GM12878 (cell line): Measurements from ENCODE around the gene DES.

Experiments used
- CEBPB ChIP-seq, 2 experiments: fragments of 150-350 bp in 1 of 2; IDR thresholded peaks; 2 replicates each; pipeline ENCODE4 v1.6.1; 2012 to 2014; ENCODE audit warnings: low read depth in 2 of 2, low read length in 2 of 2, borderline replicate concordance in 1 of 2, inconsistent platforms in 1 of 2
- NFYA ChIP-seq: IDR thresholded peaks from 2 replicates; pipeline ENCODE4 v1.6.1; 2011; ENCODE audit warnings: low read depth, mild to moderate bottlenecking, low read length, improper control_type of control experiment, borderline replicate concordance
- RCOR1 ChIP-seq: conservative IDR thresholded peaks from 2 replicates; pipeline ENCODE4 v1.6.1; 2012; ENCODE audit warnings: low read depth, low read length, improper control_type of control experiment
- SPI1 ChIP-seq: IDR thresholded peaks from 2 replicates; pipeline ENCODE4 v1.6.1; 2011; ENCODE audit warnings: low read depth, mild to moderate bottlenecking, low read length, moderate library complexity, borderline replicate concordance; ENCODE audit not compliant: insufficient read depth
- TCF7 ChIP-seq: IDR thresholded peaks from 2 replicates; pipeline ENCODE4 v1.6.1; 2014; ENCODE audit warnings: antibody characterized with exemption, borderline replicate concordance
- TF ChIP-seq, protein P1 (sequence below), 3 experiments: IDR thresholded peaks in 2 of 3; conservative IDR thresholded peaks in 1 of 3; 2 replicates each; pipeline ENCODE4 v1.5.1; 2011; ENCODE audit warnings: low read depth in 3 of 3, low read length in 3 of 3, mild to moderate bottlenecking in 3 of 3, control low read depth in 2 of 3, moderate library complexity in 2 of 3, inconsistent platforms in 1 of 3, mixed read lengths in 1 of 3; ENCODE audit not compliant: control insufficient read depth in 2 of 3, insufficient read depth in 1 of 3; ENCODE audit errors: extremely low read depth in 1 of 3
- TF ChIP-seq, protein P2 (sequence below): IDR thresholded peaks from 2 replicates; pipeline ENCODE4 v1.6.1; 2012; ENCODE audit warnings: mild to moderate bottlenecking, low read depth, low read length
- TF ChIP-seq, protein P3 (sequence below): fragments of 450-650 bp; formaldehyde crosslinking; IDR thresholded peaks from 2 replicates; pipeline ENCODE4 v1.5.0; 2022; ENCODE audit warnings: mild to moderate bottlenecking, missing genetic modification characterization

DNA sequence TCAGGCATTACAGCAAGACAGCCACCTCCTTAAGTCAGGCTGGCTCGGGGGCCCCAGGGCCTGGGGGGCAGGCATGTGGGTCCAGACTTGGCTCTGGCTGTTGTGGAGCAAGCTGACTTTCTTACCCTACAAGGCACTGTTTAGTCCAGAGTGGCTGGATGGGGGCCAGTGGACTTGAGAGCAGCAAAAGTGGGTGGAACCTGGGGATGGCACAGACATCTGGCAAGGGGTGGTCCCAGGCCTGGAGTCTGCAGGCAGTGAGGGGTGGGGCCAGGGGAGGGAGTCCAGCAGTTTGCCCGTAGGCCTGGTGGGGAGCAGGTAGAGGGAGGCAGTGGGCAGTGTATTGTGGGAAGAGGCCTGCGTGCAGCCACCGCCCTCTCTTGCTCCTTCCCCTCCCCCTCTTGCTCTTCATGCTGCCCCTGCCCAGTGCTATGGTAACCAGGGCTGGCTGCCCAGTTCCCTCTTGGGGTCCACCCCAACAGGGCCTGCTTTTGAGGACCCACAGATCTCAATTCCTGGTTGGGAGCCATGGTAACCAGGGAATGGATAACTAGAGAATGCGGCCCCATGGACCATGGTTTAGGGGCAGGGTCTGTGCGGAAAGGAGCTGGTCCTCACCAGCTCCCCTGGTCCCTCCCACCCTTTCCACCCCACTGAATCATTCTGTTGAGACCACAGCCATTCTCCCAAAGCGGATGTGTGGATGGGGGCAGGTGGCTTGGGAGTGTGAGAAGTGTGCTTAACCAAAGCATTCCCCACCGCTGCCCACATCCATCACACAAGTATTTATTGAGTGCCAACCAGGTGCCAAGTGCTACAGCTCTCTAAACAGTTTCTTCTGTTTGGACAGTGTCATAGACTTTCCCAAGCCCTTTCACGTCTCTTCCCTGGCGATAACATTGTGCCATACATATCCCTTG lies 35.8 kb downstream of the DES start:
- TF ChIP-seq, protein P1, sequence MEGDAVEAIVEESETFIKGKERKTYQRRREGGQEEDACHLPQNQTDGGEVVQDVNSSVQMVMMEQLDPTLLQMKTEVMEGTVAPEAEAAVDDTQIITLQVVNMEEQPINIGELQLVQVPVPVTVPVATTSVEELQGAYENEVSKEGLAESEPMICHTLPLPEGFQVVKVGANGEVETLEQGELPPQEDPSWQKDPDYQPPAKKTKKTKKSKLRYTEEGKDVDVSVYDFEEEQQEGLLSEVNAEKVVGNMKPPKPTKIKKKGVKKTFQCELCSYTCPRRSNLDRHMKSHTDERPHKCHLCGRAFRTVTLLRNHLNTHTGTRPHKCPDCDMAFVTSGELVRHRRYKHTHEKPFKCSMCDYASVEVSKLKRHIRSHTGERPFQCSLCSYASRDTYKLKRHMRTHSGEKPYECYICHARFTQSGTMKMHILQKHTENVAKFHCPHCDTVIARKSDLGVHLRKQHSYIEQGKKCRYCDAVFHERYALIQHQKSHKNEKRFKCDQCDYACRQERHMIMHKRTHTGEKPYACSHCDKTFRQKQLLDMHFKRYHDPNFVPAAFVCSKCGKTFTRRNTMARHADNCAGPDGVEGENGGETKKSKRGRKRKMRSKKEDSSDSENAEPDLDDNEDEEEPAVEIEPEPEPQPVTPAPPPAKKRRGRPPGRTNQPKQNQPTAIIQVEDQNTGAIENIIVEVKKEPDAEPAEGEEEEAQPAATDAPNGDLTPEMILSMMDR (IDR thresholded peaks at IDR 0.05 in 2 of 3, conservative IDR thresholded peaks at IDR 0.05 in 1 of 3; ENCODE audit: control insufficient read depth in 2 of 3, extremely low read depth in 1 of 3, insufficient read depth in 1 of 3, low read depth in 3 of 3, low read length in 3 of 3), result no peak
- TF ChIP-seq, protein P2, sequence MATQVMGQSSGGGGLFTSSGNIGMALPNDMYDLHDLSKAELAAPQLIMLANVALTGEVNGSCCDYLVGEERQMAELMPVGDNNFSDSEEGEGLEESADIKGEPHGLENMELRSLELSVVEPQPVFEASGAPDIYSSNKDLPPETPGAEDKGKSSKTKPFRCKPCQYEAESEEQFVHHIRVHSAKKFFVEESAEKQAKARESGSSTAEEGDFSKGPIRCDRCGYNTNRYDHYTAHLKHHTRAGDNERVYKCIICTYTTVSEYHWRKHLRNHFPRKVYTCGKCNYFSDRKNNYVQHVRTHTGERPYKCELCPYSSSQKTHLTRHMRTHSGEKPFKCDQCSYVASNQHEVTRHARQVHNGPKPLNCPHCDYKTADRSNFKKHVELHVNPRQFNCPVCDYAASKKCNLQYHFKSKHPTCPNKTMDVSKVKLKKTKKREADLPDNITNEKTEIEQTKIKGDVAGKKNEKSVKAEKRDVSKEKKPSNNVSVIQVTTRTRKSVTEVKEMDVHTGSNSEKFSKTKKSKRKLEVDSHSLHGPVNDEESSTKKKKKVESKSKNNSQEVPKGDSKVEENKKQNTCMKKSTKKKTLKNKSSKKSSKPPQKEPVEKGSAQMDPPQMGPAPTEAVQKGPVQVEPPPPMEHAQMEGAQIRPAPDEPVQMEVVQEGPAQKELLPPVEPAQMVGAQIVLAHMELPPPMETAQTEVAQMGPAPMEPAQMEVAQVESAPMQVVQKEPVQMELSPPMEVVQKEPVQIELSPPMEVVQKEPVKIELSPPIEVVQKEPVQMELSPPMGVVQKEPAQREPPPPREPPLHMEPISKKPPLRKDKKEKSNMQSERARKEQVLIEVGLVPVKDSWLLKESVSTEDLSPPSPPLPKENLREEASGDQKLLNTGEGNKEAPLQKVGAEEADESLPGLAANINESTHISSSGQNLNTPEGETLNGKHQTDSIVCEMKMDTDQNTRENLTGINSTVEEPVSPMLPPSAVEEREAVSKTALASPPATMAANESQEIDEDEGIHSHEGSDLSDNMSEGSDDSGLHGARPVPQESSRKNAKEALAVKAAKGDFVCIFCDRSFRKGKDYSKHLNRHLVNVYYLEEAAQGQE, result no peak
- TF ChIP-seq CEBPB (IDR thresholded peaks at IDR 0.05; ENCODE audit: borderline replicate concordance in 1 of 2, low read depth in 2 of 2, low read length in 2 of 2) (no peak), NFYA (no peak), SPI1 (no peak), RCOR1 (no peak), TCF7 (no peak)
- TF ChIP-seq, protein P3, sequence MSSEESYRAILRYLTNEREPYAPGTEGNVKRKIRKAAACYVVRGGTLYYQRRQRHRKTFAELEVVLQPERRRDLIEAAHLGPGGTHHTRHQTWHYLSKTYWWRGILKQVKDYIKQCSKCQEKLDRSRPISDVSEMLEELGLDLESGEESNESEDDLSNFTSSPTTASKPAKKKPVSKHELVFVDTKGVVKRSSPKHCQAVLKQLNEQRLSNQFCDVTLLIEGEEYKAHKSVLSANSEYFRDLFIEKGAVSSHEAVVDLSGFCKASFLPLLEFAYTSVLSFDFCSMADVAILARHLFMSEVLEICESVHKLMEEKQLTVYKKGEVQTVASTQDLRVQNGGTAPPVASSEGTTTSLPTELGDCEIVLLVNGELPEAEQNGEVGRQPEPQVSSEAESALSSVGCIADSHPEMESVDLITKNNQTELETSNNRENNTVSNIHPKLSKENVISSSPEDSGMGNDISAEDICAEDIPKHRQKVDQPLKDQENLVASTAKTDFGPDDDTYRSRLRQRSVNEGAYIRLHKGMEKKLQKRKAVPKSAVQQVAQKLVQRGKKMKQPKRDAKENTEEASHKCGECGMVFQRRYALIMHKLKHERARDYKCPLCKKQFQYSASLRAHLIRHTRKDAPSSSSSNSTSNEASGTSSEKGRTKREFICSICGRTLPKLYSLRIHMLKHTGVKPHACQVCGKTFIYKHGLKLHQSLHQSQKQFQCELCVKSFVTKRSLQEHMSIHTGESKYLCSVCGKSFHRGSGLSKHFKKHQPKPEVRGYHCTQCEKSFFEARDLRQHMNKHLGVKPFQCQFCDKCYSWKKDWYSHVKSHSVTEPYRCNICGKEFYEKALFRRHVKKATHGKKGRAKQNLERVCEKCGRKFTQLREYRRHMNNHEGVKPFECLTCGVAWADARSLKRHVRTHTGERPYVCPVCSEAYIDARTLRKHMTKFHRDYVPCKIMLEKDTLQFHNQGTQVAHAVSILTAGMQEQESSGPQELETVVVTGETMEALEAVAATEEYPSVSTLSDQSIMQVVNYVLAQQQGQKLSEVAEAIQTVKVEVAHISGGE (CRISPR knock-in tag), result no peak
